ENCODE data around the gene SEPTIN10. TPM values are rescaled to one million over a fixed set of nuclear protein-coding genes. Genes with fewer than 3 reads are reported as not detected.

The SEPTIN10 gene
- total RNA-seq, 4 donors from 2014 or later: 39.6 to 151 (median 106) TPM

GRCh38 chr2:109604597-109604996 is 9.2 kb downstream of the SEPTIN10 start:
- peaks cover 4 to 30% (median 12%) of the 10 kb centered on the region in 4 donors for H3K4me1 ChIP-seq
- TF ChIP-seq CTCF (IDR thresholded peaks at IDR 0.05) (no peak), POLR2AphosphoS5 (IDR thresholded peaks at IDR 0.05) (no peak), EP300 (IDR thresholded peaks at IDR 0.05; ENCODE audit: low read depth) (no peak), POLR2A (IDR thresholded peaks at IDR 0.05) (no peak)
- intact Hi-C loops (cut with DNase I; ENCODE audit: low total_unique reads) (no loop called here), in situ Hi-C loops (cut with MboI; ENCODE audit: low pct_ligation_motif_present in 1 of 4, low pct_unique_long_range_greater_than_20kb in 1 of 4, low sequenced_read_pairs in 3 of 4) (no loop called here)
- no peaks in the 10 kb centered on the region for H3K36me3 ChIP-seq
- no peaks in the 10 kb centered on the region for H3K9me3 ChIP-seq
- H3K4me3 ChIP-seq: no peak overlapping the region
- H3K27ac ChIP-seq: no peak overlapping the region
- no peaks in the 10 kb centered on the region for H3K27me3 ChIP-seq
- DNase-seq: no peak
- 63 to 80% methylated on average over 5 of the region's 5 CpGs for WGBS, 2 donors (ENCODE audit: low coverage in 1 of 2)

DNA sequence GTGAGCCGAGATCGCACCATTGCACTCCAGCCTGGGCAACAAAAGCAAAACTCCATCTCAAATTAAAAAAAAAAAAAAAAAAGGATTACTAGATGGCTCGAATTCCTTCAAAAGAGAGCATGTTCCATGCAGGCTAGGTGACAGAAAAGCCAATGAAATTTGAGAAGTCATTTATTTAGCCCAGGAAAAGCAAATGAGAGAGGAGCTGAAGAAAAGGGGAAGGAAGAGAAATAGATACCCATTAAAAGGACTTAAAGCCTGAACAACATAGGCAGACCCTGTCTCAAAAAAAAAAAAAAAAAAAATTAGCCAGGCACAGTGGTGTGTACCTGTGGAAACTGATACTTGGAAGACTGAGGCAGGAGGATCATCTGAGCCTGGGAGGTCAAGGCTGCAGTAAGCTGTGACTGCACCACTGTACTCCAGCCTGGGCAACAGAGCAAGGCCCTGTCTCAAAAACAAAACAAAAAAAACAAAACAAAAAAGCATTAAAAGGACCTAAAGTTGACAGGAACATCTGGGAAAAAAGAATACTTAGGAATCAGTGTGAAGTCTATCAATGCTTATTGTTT is 11.1 kb downstream of the SEPTIN10 start:
- TF ChIP-seq POLR2A (IDR thresholded peaks at IDR 0.05) (no peak), POLR2AphosphoS5 (IDR thresholded peaks at IDR 0.05) (no peak), EP300 (IDR thresholded peaks at IDR 0.05; ENCODE audit: low read depth) (no peak), CTCF (IDR thresholded peaks at IDR 0.05) (no peak)
- H3K9me3 ChIP-seq: no peaks in the 10 kb centered on the region
- no peak overlapping the region for H3K4me3 ChIP-seq
- in situ Hi-C loops (cut with MboI; ENCODE audit: low pct_ligation_motif_present in 1 of 4, low pct_unique_long_range_greater_than_20kb in 1 of 4, low sequenced_read_pairs in 3 of 4): no loop called here
- no peaks in the 10 kb centered on the region for H3K27me3 ChIP-seq
- no peak overlapping the region for H3K27ac ChIP-seq
- intact Hi-C loops (cut with DNase I; ENCODE audit: low total_unique reads): no loop called here
- H3K36me3 ChIP-seq: no peaks in the 10 kb centered on the region
- H3K4me1 ChIP-seq: peaks cover 0 to 22% (median 11%) of the 10 kb centered on the region in 4 donors
- DNase-seq: no peak
- 85 to 95% methylated on average over 2 to 3 of the region's 3 CpGs for WGBS, 2 donors (ENCODE audit: low coverage in 1 of 2)

DNA sequence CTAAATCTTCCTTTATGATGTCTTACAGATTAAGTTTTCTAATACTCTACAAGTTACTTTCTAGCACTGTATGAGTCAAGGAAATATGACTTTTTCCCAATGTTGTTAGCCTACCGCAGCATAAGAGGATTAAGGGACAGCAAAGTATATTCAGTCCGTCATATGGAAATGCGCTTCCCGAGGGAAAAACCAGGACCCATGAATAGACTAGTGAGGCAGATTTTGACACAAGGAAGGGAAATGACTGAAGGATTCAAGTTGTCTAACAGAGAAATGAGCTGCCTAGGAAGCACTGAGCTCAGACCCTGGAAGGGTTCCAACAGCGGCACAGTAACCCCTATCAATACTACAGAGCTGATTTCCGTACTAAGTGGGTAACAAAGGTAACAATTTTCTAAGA is 12.0 kb downstream of the SEPTIN10 start:
- intact Hi-C loops (cut with DNase I; ENCODE audit: low total_unique reads) (no loop called here), in situ Hi-C loops (cut with MboI; ENCODE audit: low pct_ligation_motif_present in 1 of 4, low pct_unique_long_range_greater_than_20kb in 1 of 4, low sequenced_read_pairs in 3 of 4) (no loop called here)
- Histone ChIP-seq H3K9me3 (no peaks in the 10 kb centered on the region), H3K27me3 (no peaks in the 10 kb centered on the region), H3K4me1 (peaks cover 0 to 18% (median 10%) of the 10 kb centered on the region in 4 donors), H3K36me3 (no peaks in the 10 kb centered on the region), H3K4me3 (no peak overlapping the region), H3K27ac (no peak overlapping the region)
- TF ChIP-seq POLR2A (IDR thresholded peaks at IDR 0.05) (no peak), POLR2AphosphoS5 (IDR thresholded peaks at IDR 0.05) (no peak), CTCF (IDR thresholded peaks at IDR 0.05) (no peak), EP300 (IDR thresholded peaks at IDR 0.05; ENCODE audit: low read depth) (no peak)
- WGBS, 2 donors (ENCODE audit: low coverage in 1 of 2): 51 to 57% methylated on average over 4 to 6 of the region's 6 CpGs
- DNase-seq: peak; percentile 23

DNA sequence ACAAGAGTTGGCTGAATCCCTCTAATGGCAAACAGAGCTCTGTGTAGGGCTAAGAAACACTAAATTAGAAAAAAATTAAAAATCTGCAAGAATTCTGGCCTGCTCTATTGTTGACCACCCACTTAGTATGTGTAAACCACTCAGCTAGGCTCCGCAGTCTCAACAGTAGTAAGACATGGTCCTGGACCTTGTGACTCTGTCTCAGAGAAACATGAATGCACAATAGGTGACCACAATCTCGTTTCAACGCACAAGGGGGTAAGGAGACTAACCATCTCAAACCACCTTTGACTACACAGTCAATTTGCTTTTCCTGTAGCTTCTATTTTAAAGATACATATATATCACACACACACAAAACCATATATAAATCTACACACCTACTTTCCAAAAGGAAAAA is 16.5 kb downstream of the SEPTIN10 start:
- H3K27me3 ChIP-seq: no peaks in the 10 kb centered on the region
- H3K4me1 ChIP-seq: peaks cover 0 to 13% (median 7%) of the 10 kb centered on the region in 4 donors
- no peak overlapping the region for H3K4me3 ChIP-seq
- TF ChIP-seq EP300 (IDR thresholded peaks at IDR 0.05; ENCODE audit: low read depth) (no peak), CTCF (IDR thresholded peaks at IDR 0.05) (no peak), POLR2A (IDR thresholded peaks at IDR 0.05) (no peak), POLR2AphosphoS5 (IDR thresholded peaks at IDR 0.05) (no peak)
- no peak overlapping the region for H3K27ac ChIP-seq
- in situ Hi-C loops (cut with MboI; ENCODE audit: low pct_ligation_motif_present in 1 of 4, low pct_unique_long_range_greater_than_20kb in 1 of 4, low sequenced_read_pairs in 3 of 4) (no loop called here), intact Hi-C loops (cut with DNase I; ENCODE audit: low total_unique reads) (no loop called here)
- DNase-seq: no peak
- no peaks in the 10 kb centered on the region for H3K9me3 ChIP-seq
- WGBS, 2 donors (ENCODE audit: low coverage in 1 of 2): 78 to 86% methylated on average over 2 to 3 of the region's 3 CpGs
- H3K36me3 ChIP-seq: no peaks in the 10 kb centered on the region
